Activated CD8-positive, alpha-beta memory T cell treated with anti-CD3 and anti-CD28 coated beads, Interleukin-2, amount 50 U/mL, for 4 hours (primary cell): Measurements from ENCODE around the gene FIG4.
"Not testable (repeated sequence)": the region's sequence is repeated elsewhere in the genome, so short reads cannot be mapped to it uniquely, and the experiment has no call there.

Source experiments
- DNase-seq: peaks from one replicate; pipeline ENCODE4 v3.0.0-alpha.2; 2020

FIG4 gene

GRCh38 chr6:109865968-109866367, 174.9 kb downstream of the FIG4 start:
- no peak for DNase-seq

- no peak for DNase-seq
These were observed 176.2 kb downstream of the FIG4 start for GRCh38 chr6:109867009-109867969.

GRCh38 chr6:109867970-109868358, 176.9 kb downstream of the FIG4 start:
- no peak for DNase-seq

GRCh38 chr6:109869398-109870088, 178.4 kb downstream of the FIG4 start:
- not testable (repeated sequence) for DNase-seq

- DNase-seq = no peak
These were observed 179.0 kb downstream of the FIG4 start for GRCh38 chr6:109870089-109870410.

- no peak for DNase-seq
These were observed 181.5 kb downstream of the FIG4 start for GRCh38 chr6:109872549-109872948.

GRCh38 chr6:109872968-109873545, 182.0 kb downstream of the FIG4 start:
- DNase-seq = no peak

- no peak for DNase-seq
These were observed 183.0 kb downstream of the FIG4 start for GRCh38 chr6:109874086-109874485.

- no peak for DNase-seq
These were observed 183.5 kb downstream of the FIG4 start for GRCh38 chr6:109874621-109875020.
